GM19438 (cell line): ENCODE measurements around the gene CD4.

ENCODE experiments used
- ATAC-seq: cut with Tn5 transposase; IDR thresholded peaks from one replicate; pipeline ENCODE4 v1.9.1; 2021; ENCODE audit warnings: low read depth; ENCODE audit not compliant: unreplicated experiment

CD4 gene

DNA sequence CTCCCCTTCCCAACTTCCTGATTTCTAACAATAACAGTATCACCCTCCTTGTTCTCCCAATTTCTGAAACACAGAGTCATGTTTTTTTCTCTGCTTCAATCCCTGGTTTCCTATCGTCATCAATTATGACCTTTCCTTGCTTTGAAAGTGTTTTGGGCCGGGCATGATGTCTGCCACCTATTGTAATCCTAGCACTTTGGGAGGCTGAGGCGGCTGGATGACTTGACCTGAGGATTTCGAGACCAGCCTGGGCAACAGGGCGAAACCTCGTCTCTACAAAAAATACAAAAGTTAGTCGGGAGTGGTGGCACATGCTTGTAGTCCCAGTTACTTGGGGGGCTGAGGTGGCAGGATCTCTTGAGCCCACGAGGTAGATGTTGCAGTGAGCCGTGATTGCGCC is 19.7 kb downstream of the CD4 start:
- no peak for ATAC-seq

DNA sequence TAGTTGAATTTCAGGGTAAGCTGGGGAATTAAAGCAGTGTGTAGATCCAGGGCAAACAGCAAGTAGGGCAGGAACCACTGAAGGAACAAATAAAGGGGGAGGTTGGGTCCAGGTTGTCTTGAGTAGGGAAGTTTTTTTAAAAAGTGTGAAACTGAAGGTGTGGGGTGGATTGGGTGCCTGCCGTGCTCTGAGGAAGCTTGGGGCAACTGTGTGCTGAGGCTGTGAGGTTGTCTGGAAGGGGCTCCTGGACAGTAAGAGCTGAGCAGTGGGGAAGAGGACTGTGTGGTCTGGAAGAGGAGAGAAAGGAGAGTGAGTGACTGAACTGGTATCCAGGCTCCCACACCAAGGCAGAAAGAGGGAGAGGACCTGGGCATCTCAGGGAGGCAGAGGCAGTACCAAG is 21.4 kb downstream of the CD4 start:
- ATAC-seq, result no peak

DNA sequence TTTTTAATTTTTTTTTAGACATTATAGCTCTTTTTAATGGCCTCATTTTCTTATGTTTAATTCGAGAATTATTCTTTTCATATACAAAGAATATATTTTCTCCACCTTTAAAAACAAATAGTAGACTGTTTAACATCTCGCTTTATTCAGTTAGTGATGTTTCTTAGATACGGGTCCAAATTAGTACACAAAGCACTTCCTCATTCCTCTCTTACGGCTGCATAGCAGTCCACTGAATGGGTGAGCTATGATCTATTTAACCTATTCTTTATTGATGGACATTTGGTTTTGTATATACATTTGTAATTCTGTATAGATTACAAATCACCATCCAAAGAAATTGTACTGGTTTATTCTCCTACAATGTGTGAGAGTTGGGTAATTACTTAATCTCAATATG is 24.0 kb downstream of the CD4 start:
- ATAC-seq, result no peak

DNA sequence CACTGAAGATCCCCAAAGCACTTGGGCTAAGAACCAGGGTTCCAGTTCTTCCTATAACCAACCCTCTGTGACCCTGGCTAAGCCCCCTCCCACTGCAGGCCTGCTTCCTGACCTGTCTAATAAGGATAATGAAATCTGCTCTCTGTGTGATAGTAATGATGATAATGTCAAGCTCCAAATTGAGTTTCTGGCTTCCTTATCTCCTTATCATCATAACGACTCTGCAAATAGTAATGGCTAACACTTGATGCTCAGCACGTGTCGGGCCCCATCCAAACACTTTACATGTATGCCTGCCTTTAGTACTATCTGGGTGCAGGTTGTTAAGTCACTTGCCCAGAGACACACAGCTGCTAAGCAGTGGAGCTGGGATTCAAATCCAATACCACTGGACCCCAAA is 27.3 kb downstream of the CD4 start:
- no peak for ATAC-seq

DNA sequence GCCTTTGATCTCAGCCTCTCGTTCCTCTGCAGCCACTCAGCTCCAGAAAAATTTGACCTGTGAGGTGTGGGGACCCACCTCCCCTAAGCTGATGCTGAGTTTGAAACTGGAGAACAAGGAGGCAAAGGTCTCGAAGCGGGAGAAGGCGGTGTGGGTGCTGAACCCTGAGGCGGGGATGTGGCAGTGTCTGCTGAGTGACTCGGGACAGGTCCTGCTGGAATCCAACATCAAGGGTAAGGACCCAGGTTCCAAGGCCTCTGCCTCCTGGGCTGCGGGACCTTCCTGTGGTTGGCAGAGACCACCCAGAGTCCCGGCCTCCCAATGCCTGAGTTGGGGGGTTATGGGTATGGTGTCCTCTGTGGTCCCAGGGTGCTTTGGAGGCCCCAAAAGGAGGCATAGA is 27.8 kb downstream of the CD4 start:
- ATAC-seq, result no peak

DNA sequence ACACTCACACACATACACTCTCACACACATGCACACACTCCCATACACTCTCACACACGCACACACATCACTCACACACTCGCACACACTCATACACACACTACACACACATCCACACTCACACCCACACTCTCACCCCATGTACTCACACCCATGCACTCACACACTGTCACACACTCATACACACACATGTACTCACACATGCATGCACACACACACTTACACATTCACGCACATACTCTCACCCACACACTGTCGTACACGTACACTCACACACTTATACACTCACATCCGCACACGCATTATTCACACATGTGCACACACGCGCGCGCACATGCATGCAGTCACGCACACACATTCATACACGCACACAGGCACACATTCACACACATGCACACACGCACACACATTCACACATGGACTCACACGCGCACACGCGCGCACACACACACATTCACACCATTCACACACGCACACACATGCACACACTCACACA is 28.4 kb downstream of the CD4 start:
- no peak for ATAC-seq

DNA sequence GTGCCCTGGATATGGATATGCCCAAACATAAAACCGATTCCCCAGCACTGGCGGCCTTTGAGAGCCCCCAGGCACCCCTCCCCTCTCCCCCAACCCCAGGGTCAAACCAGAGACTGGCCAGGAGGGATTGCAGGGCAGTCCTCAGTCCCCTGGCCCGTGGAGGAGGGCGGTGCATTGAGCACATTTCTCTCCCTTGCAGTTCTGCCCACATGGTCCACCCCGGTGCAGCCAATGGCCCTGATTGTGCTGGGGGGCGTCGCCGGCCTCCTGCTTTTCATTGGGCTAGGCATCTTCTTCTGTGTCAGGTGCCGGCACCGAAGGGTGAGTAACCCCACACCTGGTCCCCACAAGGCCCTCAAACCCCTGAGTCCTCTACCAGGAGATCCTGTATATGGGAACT is 28.9 kb downstream of the CD4 start:
- no peak for ATAC-seq

DNA sequence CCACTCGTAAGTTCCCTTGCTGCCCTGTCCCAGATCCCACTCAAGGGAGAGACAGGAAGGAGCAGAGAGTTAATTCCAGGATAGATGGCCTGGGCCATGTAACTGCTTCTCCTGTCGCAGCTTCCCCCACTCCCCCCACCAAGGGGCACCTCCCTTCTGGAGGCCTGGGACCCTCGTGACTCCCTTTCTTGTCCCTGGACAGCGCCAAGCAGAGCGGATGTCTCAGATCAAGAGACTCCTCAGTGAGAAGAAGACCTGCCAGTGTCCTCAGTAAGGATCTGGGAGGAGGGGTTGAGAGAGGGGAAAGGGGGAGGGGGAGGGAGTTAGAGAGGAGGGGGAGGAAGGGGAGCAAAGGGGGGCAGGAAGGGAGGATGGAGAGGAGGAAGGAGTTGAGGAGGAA is 29.3 kb downstream of the CD4 start:
- ATAC-seq, result no peak

DNA sequence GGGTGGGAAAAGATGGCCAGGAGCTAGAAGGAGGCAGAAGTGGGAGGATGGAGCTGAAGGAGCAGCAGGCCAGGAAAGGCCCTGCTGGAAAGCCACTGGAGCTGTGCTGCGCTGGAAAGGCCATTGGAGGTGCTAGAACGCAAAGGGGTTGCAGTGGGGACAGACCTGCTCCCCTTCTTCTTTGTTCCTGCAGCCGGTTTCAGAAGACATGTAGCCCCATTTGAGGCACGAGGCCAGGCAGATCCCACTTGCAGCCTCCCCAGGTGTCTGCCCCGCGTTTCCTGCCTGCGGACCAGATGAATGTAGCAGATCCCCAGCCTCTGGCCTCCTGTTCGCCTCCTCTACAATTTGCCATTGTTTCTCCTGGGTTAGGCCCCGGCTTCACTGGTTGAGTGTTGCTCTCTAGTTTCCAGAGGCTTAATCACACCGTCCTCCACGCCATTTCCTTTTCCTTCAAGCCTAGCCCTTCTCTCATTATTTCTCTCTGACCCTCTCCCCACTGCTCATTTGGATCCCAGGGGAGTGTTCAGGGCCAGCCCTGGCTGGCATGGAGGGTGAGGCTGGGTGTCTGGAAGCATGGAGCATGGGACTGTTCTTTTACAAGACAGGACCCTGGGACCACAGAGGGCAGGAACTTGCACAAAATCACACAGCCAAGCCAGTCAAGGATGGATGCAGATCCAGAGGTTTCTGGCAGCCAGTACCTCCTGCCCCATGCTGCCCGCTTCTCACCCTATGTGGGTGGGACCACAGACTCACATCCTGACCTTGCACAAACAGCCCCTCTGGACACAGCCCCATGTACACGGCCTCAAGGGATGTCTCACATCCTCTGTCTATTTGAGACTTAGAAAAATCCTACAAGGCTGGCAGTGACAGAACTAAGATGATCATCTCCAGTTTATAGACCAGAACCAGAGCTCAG is 30.0 kb downstream of the CD4 start:
- no peak for ATAC-seq

DNA sequence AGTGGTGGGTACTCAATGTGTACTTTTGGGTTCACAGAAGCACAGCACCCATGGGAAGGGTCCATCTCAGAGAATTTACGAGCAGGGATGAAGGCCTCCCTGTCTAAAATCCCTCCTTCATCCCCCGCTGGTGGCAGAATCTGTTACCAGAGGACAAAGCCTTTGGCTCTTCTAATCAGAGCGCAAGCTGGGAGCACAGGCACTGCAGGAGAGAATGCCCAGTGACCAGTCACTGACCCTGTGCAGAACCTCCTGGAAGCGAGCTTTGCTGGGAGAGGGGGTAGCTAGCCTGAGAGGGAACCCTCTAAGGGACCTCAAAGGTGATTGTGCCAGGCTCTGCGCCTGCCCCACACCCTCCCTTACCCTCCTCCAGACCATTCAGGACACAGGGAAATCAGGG is 30.8 kb downstream of the CD4 start:
- ATAC-seq, result no peak

DNA sequence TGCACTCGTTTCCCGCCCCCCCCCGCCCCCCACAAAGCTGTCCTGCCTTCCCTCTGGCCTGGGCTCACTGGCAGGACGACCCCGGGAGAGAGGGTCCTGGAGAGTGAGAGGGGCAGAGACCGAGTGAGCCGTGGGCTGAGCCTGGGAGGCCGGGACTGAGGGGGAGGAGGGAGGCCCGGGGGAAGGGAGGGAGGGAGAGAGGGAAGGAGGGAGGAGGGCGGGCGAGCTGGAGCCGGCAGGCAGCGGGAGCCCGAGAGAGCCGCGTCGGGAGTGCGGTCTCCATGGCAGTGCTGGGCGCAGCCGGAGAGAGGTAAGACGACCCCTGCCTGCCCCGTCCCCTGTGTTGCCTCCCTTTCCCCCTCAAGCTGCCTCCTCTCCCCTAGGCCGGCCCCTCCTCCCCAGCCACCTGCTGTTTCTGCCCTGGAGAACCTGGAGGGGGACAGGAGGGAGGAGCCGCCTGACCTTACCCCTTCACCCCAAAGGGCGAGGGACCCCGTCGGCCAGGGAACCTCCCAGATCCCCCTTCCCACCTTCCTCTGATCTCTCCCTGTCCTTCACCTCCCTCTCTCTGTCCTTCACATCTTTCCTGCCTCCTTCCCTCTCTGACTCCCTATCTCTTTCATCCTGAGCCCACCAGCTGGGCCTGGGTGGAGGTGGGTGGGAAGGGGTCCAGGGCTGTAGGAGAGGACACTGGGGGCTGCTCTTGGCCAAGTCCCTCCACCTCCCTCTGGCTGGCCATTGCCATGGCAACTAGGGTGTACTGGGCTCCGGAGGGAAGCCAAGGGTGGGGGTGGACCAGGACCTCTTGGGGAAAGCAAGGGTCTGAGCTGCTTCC is 32.5 kb downstream of the CD4 start, which contains the start of gene GPR162:
GPR162 (plus strand) TSS at position 231 of the 835 bp plus-strand sequence. CDS start 2,078 bp downstream, outside the sequence.
- no peak for ATAC-seq

DNA sequence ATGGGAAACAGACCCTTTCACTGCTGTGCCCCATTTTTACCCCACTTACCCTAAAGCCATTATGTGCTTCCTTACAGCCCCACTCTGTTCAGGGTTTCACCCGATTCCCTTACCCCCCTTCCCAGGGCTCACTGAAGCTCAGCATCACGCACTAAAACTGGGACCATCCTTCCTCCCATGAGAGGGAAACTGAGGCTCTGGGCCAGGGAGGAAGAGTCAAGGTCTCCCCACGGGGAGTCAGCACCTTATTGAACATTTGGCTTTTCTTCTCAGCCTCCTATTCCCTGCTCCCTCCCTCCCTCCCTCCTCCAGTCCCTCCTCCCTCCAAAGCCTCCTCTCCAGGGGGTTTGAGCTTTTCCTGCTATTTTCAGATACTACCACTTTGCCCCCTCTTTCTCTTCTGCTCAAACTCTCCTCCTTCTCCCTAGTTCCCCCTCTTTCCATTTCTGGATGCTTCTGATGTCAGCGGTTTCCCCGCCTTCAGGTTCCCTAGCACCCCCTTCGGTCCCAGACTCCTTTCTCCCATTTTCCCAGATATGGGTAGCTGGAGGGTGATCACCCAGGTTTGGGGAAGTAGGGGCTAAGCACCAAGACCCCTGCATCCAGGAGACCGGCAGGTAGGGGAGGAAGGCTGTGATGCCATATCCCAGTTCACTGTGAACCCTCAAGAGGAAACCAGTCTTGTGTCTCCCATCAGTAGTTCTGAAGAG is 33.3 kb downstream of the CD4 start:
- no peak for ATAC-seq

DNA sequence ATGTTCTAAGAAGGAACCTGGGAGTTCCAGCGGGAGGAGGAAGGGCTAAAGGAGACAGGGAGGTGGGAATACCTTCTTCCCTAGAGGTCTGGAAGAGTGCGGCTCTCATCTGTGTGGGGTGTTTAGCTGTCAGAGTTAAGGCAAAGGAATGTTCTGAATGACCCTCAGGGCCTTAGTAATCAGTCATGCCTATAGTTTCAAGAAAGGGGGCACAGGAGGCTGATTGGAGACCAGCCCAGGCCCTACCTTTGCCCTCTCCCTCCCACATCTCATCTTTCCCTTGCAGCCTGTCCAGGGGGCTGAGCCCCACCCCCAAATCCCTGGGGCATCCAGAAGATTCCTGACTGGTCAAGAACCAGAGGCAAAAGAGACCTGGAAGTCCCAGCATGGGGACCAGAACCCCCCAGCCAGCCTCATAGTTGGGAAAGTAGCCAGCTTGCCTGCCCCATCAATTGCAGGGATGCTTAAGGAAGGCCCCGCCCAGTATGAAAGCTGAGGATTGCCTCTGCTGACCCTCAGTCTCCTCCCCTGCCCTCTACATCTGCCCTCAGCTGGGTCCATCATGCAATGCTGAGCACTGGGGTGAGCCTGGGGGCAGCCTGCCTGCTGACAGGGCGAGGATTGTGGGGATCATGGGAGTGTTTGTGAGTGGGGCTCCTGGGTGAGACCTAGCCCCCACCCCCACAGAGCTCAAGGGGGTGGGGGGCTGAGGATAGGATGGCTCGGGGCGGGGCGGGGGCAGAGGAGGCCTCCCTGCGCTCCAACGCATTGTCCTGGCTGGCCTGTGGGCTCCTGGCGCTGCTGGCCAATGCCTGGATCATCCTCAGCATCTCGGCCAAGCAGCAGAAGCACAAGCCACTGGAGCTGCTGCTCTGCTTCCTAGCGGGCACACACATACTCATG is 34.1 kb downstream of the CD4 start:
- ATAC-seq, result no peak

DNA sequence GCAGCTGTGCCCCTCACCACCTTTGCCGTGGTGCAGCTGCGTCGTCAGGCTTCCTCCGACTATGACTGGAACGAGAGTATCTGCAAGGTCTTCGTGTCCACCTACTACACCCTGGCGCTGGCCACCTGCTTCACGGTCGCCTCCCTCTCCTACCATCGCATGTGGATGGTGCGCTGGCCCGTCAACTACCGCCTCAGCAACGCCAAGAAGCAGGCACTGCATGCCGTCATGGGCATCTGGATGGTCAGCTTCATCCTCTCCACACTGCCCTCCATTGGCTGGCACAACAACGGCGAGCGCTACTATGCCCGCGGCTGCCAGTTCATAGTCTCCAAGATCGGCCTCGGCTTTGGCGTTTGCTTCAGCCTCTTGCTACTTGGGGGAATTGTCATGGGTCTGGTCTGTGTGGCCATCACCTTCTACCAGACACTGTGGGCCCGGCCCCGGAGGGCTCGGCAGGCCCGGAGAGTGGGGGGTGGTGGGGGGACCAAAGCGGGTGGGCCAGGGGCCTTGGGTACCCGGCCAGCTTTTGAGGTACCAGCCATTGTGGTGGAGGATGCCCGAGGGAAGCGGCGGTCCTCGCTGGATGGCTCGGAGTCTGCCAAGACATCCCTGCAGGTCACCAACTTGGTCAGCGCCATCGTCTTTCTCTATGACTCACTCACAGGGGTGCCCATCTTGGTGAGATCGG is 34.9 kb downstream of the CD4 start:
- ATAC-seq, result no peak

DNA sequence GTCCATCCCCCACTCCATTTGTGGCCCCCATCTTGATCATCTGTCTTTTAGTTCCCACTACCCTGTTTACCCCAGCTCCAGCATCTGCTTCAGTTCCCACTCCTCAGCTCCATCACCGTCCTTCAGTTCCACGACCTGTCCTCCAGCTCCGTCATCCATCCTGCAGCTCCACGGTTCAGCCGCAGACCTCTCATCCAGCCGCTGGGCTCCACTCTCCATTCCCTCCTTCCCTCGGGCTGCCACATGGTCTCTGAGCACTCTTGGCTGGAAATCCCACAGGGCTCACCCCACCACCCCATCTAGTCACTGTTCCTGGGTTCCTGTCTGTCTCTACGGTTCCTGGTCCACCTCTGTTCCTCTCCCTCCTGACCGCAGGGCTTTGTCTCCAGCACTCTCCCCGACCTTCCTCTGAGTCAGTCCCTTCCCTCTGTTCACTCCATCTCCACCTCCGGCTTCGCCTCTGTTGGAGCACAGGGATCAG is 35.6 kb downstream of the CD4 start:
- no peak for ATAC-seq

DNA sequence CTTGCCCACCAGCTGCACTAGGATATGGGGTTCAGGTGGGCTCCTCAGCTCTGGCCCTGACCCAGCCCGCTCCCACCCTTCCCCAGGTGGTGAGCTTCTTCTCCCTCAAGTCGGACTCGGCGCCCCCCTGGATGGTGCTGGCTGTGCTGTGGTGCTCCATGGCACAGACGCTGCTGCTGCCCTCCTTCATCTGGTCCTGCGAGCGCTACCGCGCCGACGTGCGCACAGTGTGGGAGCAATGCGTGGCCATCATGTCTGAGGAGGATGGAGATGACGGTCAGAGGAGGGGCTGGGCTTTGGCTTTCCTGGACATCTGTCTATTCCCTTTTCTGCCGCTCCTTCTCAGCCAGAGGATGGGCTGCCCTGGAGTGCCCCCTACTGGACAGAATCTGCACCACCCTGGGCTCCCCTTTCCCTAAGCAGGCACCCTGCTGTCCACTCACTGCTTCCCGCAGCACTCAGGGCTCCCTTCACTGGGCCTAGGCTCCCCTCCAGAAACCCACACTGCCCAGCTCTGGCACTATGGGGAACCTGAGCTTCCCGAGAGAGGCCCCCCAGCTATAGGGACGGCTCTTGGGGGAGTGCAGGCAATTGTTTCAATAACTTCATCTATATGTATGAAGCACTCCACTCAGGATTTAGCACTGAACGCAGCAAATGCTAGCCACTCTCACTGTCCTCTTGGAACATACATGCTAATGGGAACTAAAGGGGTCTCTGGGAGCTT is 36.2 kb downstream of the CD4 start:
- ATAC-seq, result no peak

DNA sequence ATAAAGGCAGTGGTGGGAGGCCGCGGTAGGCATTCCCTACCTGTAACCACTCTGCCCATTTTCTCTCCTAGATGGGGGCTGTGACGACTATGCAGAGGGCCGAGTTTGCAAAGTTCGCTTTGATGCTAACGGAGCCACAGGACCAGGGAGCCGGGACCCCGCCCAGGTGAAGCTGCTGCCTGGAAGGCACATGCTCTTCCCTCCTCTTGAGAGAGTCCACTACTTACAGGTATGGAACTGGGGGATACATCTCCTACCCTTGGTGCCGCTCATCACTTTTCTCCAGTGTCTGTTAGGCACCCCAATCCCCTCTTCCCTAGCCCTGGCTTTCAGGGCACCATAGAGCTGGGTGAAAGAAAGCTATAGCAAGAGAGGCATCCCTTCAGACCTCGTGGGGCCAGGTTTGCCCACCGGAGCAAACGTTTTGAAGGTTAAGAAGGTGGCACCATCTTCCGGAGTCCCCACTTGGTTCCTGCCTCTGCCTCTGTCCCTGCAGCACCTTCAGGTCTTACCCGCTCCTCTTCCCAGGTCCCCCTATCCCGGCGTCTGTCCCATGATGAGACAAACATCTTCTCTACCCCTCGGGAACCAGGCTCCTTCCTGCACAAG is 36.9 kb downstream of the CD4 start:
- ATAC-seq, result no peak
